Bladder microvascular endothelial cell (primary cell): ENCODE data around the gene GCHFR. TPM values are rescaled to one million over a fixed set of nuclear protein-coding genes. Genes with fewer than 3 reads are reported as not detected.

ENCODE experiments used
- total RNA-seq: library from RNA; depleted of rRNA; stranded (reverse); fragments of >200 nt; gene quantifications from 2 replicates; pipeline ENCODE4 v1.2.3, GENCODE V29; 2014

The GCHFR gene
- total RNA-seq, result 22.2 and 30.2 TPM in 2 replicates

GRCh38 chr15:40763801-40764628, at the start of gene GCHFR:
Gene GCHFR (plus strand): TSS chr15:40764068. CDS start chr15:40764181, 113 bp downstream.

DNA sequence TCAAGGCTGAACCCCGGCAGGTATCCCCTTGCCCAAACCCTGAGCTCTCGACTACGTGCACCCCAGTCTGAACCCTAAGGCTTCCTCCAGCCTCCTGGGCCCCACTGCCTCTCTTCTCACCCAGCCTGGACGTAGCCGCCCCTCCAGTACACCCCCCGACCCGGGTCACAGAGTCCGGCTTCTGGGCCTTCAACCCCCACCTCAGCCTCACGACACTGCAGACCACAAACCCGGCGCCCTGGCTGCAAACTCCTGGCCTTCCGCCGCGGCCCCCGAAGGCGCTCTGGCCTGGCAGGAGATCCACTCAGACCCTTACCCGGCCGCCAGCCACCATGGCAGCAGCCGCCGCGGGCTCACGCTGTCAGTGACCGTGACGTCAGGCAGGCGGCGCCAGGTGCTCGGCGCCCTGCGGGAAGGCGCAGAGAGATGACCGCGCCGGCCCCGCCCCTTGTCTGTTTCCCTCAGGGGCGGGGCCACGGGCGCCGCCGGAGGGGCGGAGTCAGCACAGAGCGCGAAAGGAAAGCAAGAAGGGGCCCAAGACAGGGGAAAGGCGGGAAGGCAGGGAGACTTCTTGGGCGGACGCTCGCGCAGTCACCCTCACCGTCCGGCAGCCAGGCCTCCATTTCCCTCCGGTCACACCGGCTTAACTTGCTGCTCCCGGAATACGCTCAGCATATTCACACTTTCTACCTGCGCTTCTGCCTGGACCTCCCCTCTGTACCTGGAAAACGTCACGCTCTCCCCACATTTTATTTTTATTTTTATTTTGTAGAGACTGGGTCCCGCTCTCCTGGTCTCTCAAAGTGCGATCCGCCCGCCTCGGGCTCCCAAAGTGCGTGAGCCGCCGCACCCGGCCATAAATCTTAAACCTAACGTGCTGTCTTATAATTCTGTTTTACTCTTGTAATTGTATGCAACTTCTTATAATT, 8.7 kb upstream of the GCHFR start, which contains the start of gene RMDN3:
TSS of gene RMDN3 (minus strand) at position 372 of the 929 bp plus-strand sequence. CDS start 471 bp downstream, outside the sequence.

DNA sequence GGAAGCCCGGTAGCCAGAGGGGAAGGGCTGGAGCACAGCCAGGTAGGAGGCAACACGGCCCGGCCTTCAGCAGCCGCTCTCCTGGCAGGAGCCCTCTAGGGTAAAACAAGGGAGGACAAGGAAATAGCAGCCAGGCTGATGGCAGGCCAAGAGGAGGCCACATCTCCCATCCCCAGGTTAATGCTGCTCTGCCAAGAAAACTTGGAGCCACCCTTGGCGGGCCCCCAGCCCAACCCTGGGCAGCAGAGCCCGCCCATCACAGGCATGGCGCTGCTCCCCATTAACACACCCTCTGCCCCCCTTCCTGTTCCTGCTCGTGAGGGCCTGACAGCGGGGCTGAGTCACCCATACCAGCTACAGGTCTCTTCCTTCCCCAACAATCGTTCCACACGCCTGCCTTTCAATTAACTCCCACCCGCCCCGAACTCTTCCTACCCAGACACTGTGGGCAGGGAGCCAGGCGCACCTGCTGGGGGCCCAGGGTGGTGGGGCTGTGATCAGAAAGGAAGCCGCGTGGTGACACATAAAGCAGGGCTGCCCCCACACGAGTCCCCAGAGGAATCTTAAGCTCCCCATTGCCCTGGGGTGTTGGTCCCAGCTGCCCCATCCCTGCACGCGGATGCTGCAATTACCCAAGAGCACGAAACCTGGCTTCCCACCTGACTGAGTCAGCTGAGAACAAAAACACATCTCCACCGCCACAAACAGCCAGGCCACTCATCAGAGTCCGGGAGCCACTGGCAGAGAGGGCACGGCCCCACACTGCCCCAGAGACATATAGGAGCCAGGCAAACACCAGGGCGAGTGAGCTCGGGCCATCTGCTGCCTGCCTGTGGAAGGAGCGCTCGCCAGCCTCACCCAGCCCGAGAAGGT, 5.6 kb downstream of the GCHFR start, which contains the start of gene C15orf62:
TSS of gene C15orf62 (plus strand) at position 707 of the 873 bp plus-strand sequence. CDS start 516 bp downstream, outside the sequence.

GRCh38 chr15:40807028-40807887, 43.4 kb downstream of the GCHFR start, which contains the start of the genes DNAJC17 and ZFYVE19:
Gene DNAJC17 (minus strand): TSS chr15:40807473. CDS start chr15:40807446, 27 bp downstream.
Gene ZFYVE19 (plus strand): TSS chr15:40807089. CDS start chr15:40807590, 501 bp downstream.

Other genes with a start within 250 kb of the GCHFR start
- gene CCDC32, start 199.0 kb upstream of the GCHFR start, total RNA-seq, result 10.8 and 13.2 TPM in 2 replicates
- gene RPUSD2, start 194.8 kb upstream of the GCHFR start, total RNA-seq, result 12.0 and 13.8 TPM in 2 replicates
- gene KNL1, start 169.8 kb upstream of the GCHFR start, total RNA-seq, result 13.5 and 16.5 TPM in 2 replicates
- 9.6 and 9.9 TPM in 2 replicates for gene RAD51, start 68.9 kb upstream of the GCHFR start, total RNA-seq
- 24.1 and 36.4 TPM in 2 replicates for gene RMDN3, start 8.8 kb upstream of the GCHFR start, total RNA-seq
- 1.1 and 1.6 TPM in 2 replicates for gene C15orf62, start 5.9 kb downstream of the GCHFR start, total RNA-seq
- 28.7 and 34.0 TPM in 2 replicates for gene ZFYVE19, start 43.0 kb downstream of the GCHFR start, total RNA-seq
- gene DNAJC17, start 43.4 kb downstream of the GCHFR start, total RNA-seq, result 21.2 and 37.4 TPM in 2 replicates
- not detected in 2 replicates for gene PPP1R14D, start 64.6 kb downstream of the GCHFR start, total RNA-seq
- gene SPINT1, start 80.0 kb downstream of the GCHFR start, total RNA-seq, result 0.32 and 1.6 TPM in 2 replicates
- gene RHOV, start 110.2 kb downstream of the GCHFR start, total RNA-seq, result not detected in 2 replicates
- 36.3 and 57.3 TPM in 2 replicates for gene VPS18, start 130.4 kb downstream of the GCHFR start, total RNA-seq
- 47.4 and 116 TPM in 2 replicates for gene DLL4, start 165.3 kb downstream of the GCHFR start, total RNA-seq
- gene CHAC1, start 189.4 kb downstream of the GCHFR start, total RNA-seq, result 1.6 and 3.5 TPM in 2 replicates